ENCODE results near the gene ARSG.

GRCh38 chr17:68320311-68320865 lies 29.1 kb downstream of the ARSG start:
- TF ChIP-seq ATF2 (CRISPR knock-in tag; IDR thresholded peaks at IDR 0.05; ENCODE audit: borderline replicate concordance, low read depth) (no peak), CREM (CRISPR knock-in tag; IDR thresholded peaks at IDR 0.05) (no peak), CTCF (IDR thresholded peaks at IDR 0.05) (no peak), TEAD1 (CRISPR knock-in tag; IDR thresholded peaks at IDR 0.05) (no peak), FOXJ3 (CRISPR knock-in tag; IDR thresholded peaks at IDR 0.05; ENCODE audit: borderline replicate concordance) (no peak), MAX (CRISPR knock-in tag; IDR thresholded peaks at IDR 0.05) (no peak), PREB (CRISPR knock-in tag; IDR thresholded peaks at IDR 0.05; ENCODE audit: borderline replicate concordance) (no peak), TCF7 (CRISPR knock-in tag; IDR thresholded peaks at IDR 0.05; ENCODE audit: low read depth) (no peak), E2F5 (CRISPR knock-in tag; IDR thresholded peaks at IDR 0.05) (no peak), ZNF317 (CRISPR knock-in tag; IDR thresholded peaks at IDR 0.05; ENCODE audit: borderline replicate concordance, low read depth) (no peak), CBFB (CRISPR knock-in tag; IDR thresholded peaks at IDR 0.05; ENCODE audit: low read depth) (no peak), ATF1 (CRISPR knock-in tag; IDR thresholded peaks at IDR 0.05) (no peak), IRF1 (CRISPR knock-in tag; IDR thresholded peaks at IDR 0.05) (no peak), ATF3 (CRISPR knock-in tag; conservative IDR thresholded peaks at IDR 0.05) (no peak)
